Left renal pelvis (tissue), 4 donors: ENCODE measurements around the gene TRIM46. TPM values are rescaled to one million over a fixed set of nuclear protein-coding genes. Genes with fewer than 3 reads are reported as not detected.
"Not testable (repeated sequence)": the region's sequence is repeated elsewhere in the genome, so short reads cannot be mapped to it uniquely, and the experiment has no call there.

Experiments
- DNase-seq, 4 donors: peaks; one replicate each; pipeline ENCODE4 v3.0.0-alpha.2; 2013; ENCODE audit warnings: low read depth in 4 of 4, low spot score in 3 of 4
- polyA plus RNA-seq, 4 donors: library from polyadenylated mRNA; unstranded; fragments of 120-200 nt; gene quantifications; one replicate each; pipeline ENCODE4 v1.2.1, GENCODE V29; 2013; ENCODE audit not compliant: insufficient read length in 4 of 4

TRIM46 gene
- polyA plus RNA-seq, 4 donors = 2.4 to 6.3 (median 3.2) TPM

GRCh38 chr1:155200920-155201319, 27.3 kb downstream of the TRIM46 start:
- DNase-seq = no peak

- no peak for DNase-seq
These were observed 28.5 kb downstream of the TRIM46 start for GRCh38 chr1:155202198-155202597.

- DNase-seq = no peak
These were observed 29.3 kb downstream of the TRIM46 start for GRCh38 chr1:155202731-155203515.

GRCh38 chr1:155205035-155205434, 31.4 kb downstream of the TRIM46 start:
- DNase-seq = no peak

- DNase-seq = no peak
These were observed 32.4 kb downstream of the TRIM46 start for GRCh38 chr1:155205969-155206593.

- DNase-seq = no peak
These were observed 33.5 kb downstream of the TRIM46 start for GRCh38 chr1:155206891-155207805.

- no peak for DNase-seq
These were observed 34.3 kb downstream of the TRIM46 start, which contains the start of gene THBS3 for GRCh38 chr1:155207806-155208540. Gene THBS3, minus strand, starts transcription at chr1:155207897. Its CDS starts 21 bp downstream, at chr1:155207876.

GRCh38 chr1:155208541-155209311, 35.1 kb downstream of the TRIM46 start, which contains the start of gene MTX1:
Gene MTX1, plus strand, starts transcription at chr1:155208695. Its CDS starts 110 bp downstream, at chr1:155208805.
- peak in 1 of 4 donors; percentile 83 for DNase-seq

GRCh38 chr1:155209312-155209721, 35.7 kb downstream of the TRIM46 start:
- no peak for DNase-seq

GRCh38 chr1:155210314-155211104, 36.9 kb downstream of the TRIM46 start:
- no peak for DNase-seq

- not testable (repeated sequence) for DNase-seq
These were observed 37.9 kb downstream of the TRIM46 start for GRCh38 chr1:155211381-155212050.

- DNase-seq = not testable (repeated sequence)
These were observed 38.4 kb downstream of the TRIM46 start for GRCh38 chr1:155212051-155212440.

GRCh38 chr1:155214702-155215101, 41.1 kb downstream of the TRIM46 start:
- not testable (repeated sequence) for DNase-seq

GRCh38 chr1:155218854-155219591, 45.4 kb downstream of the TRIM46 start:
- DNase-seq = no peak

GRCh38 chr1:155219592-155220031, 46.0 kb downstream of the TRIM46 start:
- no peak for DNase-seq

- not testable (repeated sequence) for DNase-seq
These were observed 46.7 kb downstream of the TRIM46 start for GRCh38 chr1:155220211-155220965.
